ENCODE results near the gene CD163. TPM values are rescaled to one million over a fixed set of nuclear protein-coding genes. Genes with fewer than 3 reads are reported as not detected.

CD163 gene
- total RNA-seq, 1 donor from 2014 or later: 0.14 TPM

GRCh38 chr12:7472060-7472459 is 31.5 kb downstream of the CD163 start:
- no peak for TF ChIP-seq CTCF (conservative IDR thresholded peaks at IDR 0.05)
- no peaks in the 10 kb centered on the region for H3K9me3 Mint-ChIP-seq
- H3K27ac Mint-ChIP-seq: no peak overlapping the region
- no peak for DNase-seq (ENCODE audit: extremely low spot score, unreplicated experiment)
- peaks cover 3% of the 10 kb centered on the region for H3K36me3 Mint-ChIP-seq
- H3K27me3 Mint-ChIP-seq: peaks cover 26% of the 10 kb centered on the region
- no peak overlapping the region for H3K4me3 Mint-ChIP-seq
- no peaks in the 10 kb centered on the region for H3K4me1 Mint-ChIP-seq (ENCODE audit: unreplicated experiment)

GRCh38 chr12:7460375-7461259 is 43.0 kb downstream of the CD163 start:
- TF ChIP-seq CTCF (conservative IDR thresholded peaks at IDR 0.05): peak; percentile 93
- H3K4me1 Mint-ChIP-seq (ENCODE audit: unreplicated experiment): no peaks in the 10 kb centered on the region
- no peak overlapping the region for H3K4me3 Mint-ChIP-seq
- H3K27ac Mint-ChIP-seq: no peak overlapping the region
- H3K27me3 Mint-ChIP-seq: peaks cover 4% of the 10 kb centered on the region
- no peak for DNase-seq (ENCODE audit: extremely low spot score, unreplicated experiment)
- no peaks in the 10 kb centered on the region for H3K36me3 Mint-ChIP-seq
- no peaks in the 10 kb centered on the region for H3K9me3 Mint-ChIP-seq

GRCh38 chr12:7459973-7460372 is 43.6 kb downstream of the CD163 start:
- no peak for TF ChIP-seq CTCF (conservative IDR thresholded peaks at IDR 0.05)
- Mint-ChIP-seq H3K4me1 (ENCODE audit: unreplicated experiment) (no peaks in the 10 kb centered on the region), H3K27ac (no peak overlapping the region), H3K9me3 (no peaks in the 10 kb centered on the region), H3K27me3 (peaks cover 3% of the 10 kb centered on the region), H3K36me3 (no peaks in the 10 kb centered on the region), H3K4me3 (no peak overlapping the region)
- DNase-seq (ENCODE audit: extremely low spot score, unreplicated experiment): no peak

- Mint-ChIP-seq H3K9me3 (no peaks in the 10 kb centered on the region), H3K27ac (no peak overlapping the region), H3K36me3 (no peaks in the 10 kb centered on the region), H3K4me3 (no peak overlapping the region), H3K4me1 (ENCODE audit: unreplicated experiment) (no peaks in the 10 kb centered on the region), H3K27me3 (peaks cover 22% of the 10 kb centered on the region)
- no peak for DNase-seq (ENCODE audit: extremely low spot score, unreplicated experiment)
- no peak for TF ChIP-seq CTCF (conservative IDR thresholded peaks at IDR 0.05)
These were observed 51.8 kb downstream of the CD163 start for GRCh38 chr12:7451756-7452155.

GRCh38 chr12:7450667-7451066 is 52.9 kb downstream of the CD163 start:
- Mint-ChIP-seq H3K4me3 (no peak overlapping the region), H3K27ac (no peak overlapping the region), H3K4me1 (ENCODE audit: unreplicated experiment) (no peaks in the 10 kb centered on the region), H3K9me3 (no peaks in the 10 kb centered on the region), H3K36me3 (no peaks in the 10 kb centered on the region), H3K27me3 (peaks cover 25% of the 10 kb centered on the region)
- TF ChIP-seq CTCF (conservative IDR thresholded peaks at IDR 0.05): no peak
- DNase-seq (ENCODE audit: extremely low spot score, unreplicated experiment): no peak

Measured in type B pancreatic cell (in vitro differentiated cells).